ENCODE results near the gene CAMK2N2. TPM values are rescaled to one million over a fixed set of nuclear protein-coding genes. Genes with fewer than 3 reads are reported as not detected.
A peak's percentile ranks its signal among the peaks of the same experiment; 100 is the strongest.

CAMK2N2 gene
- total RNA-seq, 2 donors from 2014 or later, result not detected

GRCh38 chr3:184300378-184300720 lies 39.0 kb upstream of the CAMK2N2 start:
- H3K36me3 ChIP-seq, result peaks cover 49% of the 10 kb centered on the region
- H3K9me3 ChIP-seq, result no peaks in the 10 kb centered on the region
- peaks cover 0 to 23% of the 10 kb centered on the region in 2 donors for H3K4me1 ChIP-seq
- no peaks in the 10 kb centered on the region for H3K27me3 ChIP-seq
- no peak for DNase-seq (ENCODE audit: low spot score)
- no peak overlapping the region for H3K27ac ChIP-seq
- peak overlapping the region in 1 of 2 donors; percentile 91 for H3K4me3 ChIP-seq
- TF ChIP-seq CTCF (IDR thresholded peaks at IDR 0.05), result no peak

- H3K27ac ChIP-seq, result peak overlapping the region; percentile 82 to 86
- H3K36me3 ChIP-seq, result peaks cover 45% of the 10 kb centered on the region
- no peak for TF ChIP-seq CTCF (IDR thresholded peaks at IDR 0.05)
- H3K27me3 ChIP-seq, result no peaks in the 10 kb centered on the region
- H3K4me1 ChIP-seq, result peaks cover 0 to 23% of the 10 kb centered on the region in 2 donors
- peak overlapping the region; percentile 91 to 98 for H3K4me3 ChIP-seq
- no peaks in the 10 kb centered on the region for H3K9me3 ChIP-seq
- no peak for DNase-seq (ENCODE audit: low spot score)
These were observed 38.4 kb upstream of the CAMK2N2 start for GRCh38 chr3:184299488-184300377.

GRCh38 chr3:184298759-184299487 lies 37.6 kb upstream of the CAMK2N2 start, which contains the start of gene PSMD2:
TSS of gene PSMD2 (plus strand) at chr3:184299241. CDS start at chr3:184299267, 26 bp downstream.
- H3K27ac ChIP-seq, result peak within 1 kb of the TSS; percentile 82 to 86
- no peaks in the 10 kb centered on the region for H3K9me3 ChIP-seq
- no peak for TF ChIP-seq CTCF (IDR thresholded peaks at IDR 0.05)
- no peaks in the 10 kb centered on the region for H3K27me3 ChIP-seq
- peak; percentile 97 for DNase-seq (ENCODE audit: low spot score)
- H3K36me3 ChIP-seq, result peaks cover 37% of the 10 kb centered on the region
- peaks cover 0 to 23% of the 10 kb centered on the region in 2 donors for H3K4me1 ChIP-seq
- H3K4me3 ChIP-seq, result peak within 1 kb of the TSS; percentile 91 to 98

- no peak overlapping the region for H3K4me3 ChIP-seq
- H3K9me3 ChIP-seq, result no peaks in the 10 kb centered on the region
- no peak overlapping the region for H3K27ac ChIP-seq
- no peak for DNase-seq (ENCODE audit: low spot score)
- peaks cover 0 to 23% of the 10 kb centered on the region in 2 donors for H3K4me1 ChIP-seq
- H3K36me3 ChIP-seq, result peaks cover 14% of the 10 kb centered on the region
- no peak for TF ChIP-seq CTCF (IDR thresholded peaks at IDR 0.05)
- H3K27me3 ChIP-seq, result no peaks in the 10 kb centered on the region
These were observed 35.3 kb upstream of the CAMK2N2 start for GRCh38 chr3:184296616-184297015.

- H3K4me1 ChIP-seq, result peaks cover 0 to 19% of the 10 kb centered on the region in 2 donors
- H3K36me3 ChIP-seq, result peaks cover 6% of the 10 kb centered on the region
- DNase-seq (ENCODE audit: low spot score), result no peak
- no peak for TF ChIP-seq CTCF (IDR thresholded peaks at IDR 0.05)
- no peak overlapping the region for H3K27ac ChIP-seq
- H3K9me3 ChIP-seq, result no peaks in the 10 kb centered on the region
- no peaks in the 10 kb centered on the region for H3K27me3 ChIP-seq
- H3K4me3 ChIP-seq, result no peak overlapping the region
These were observed 34.4 kb upstream of the CAMK2N2 start for GRCh38 chr3:184295771-184296170.

All from right atrium auricular region (tissue), 2 donors.